PC-9 (cell line): ENCODE results near the gene DNAH14.

Source experiments
- EZH2 ChIP-seq: fragments of 200-600 bp; sonication (generic); IDR thresholded peaks from 2 replicates; pipeline ENCODE4 v1.8.0; 2017; ENCODE audit warnings: antibody characterized with exemption, low read depth
- TF ChIP-seq, protein P1 (sequence below): fragments of 200-600 bp; sonication (generic); conservative IDR thresholded peaks from 2 replicates; pipeline ENCODE4 v1.6.1; 2017; ENCODE audit warnings: mixed run types, antibody characterized with exemption, mild to moderate bottlenecking, moderate library complexity

DNA sequence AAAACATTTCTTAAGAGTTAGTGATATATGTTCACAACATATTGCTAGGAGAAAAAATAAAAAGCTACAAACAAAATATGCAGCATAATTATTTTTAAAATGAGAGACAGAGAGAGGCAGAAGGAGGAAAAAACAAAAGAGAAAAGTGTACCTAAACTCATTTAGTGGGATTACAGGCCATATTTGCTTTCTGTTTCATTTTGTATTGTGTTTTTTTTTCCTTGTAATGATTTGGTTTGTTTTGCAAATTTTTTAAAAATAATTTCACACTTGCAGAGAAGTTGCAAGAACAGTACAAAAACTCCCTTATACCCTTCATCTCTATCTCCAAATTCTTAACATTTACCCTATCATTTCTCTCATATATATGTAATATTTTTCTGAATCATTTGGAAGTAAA is 433.3 kb downstream of the DNAH14 start:
- no peak for TF ChIP-seq EZH2
- TF ChIP-seq, protein P1, sequence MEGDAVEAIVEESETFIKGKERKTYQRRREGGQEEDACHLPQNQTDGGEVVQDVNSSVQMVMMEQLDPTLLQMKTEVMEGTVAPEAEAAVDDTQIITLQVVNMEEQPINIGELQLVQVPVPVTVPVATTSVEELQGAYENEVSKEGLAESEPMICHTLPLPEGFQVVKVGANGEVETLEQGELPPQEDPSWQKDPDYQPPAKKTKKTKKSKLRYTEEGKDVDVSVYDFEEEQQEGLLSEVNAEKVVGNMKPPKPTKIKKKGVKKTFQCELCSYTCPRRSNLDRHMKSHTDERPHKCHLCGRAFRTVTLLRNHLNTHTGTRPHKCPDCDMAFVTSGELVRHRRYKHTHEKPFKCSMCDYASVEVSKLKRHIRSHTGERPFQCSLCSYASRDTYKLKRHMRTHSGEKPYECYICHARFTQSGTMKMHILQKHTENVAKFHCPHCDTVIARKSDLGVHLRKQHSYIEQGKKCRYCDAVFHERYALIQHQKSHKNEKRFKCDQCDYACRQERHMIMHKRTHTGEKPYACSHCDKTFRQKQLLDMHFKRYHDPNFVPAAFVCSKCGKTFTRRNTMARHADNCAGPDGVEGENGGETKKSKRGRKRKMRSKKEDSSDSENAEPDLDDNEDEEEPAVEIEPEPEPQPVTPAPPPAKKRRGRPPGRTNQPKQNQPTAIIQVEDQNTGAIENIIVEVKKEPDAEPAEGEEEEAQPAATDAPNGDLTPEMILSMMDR = no peak
